HG02981 (cell line): ENCODE measurements around the gene CCNK.

Source experiments
- ATAC-seq: cut with Tn5 transposase; IDR thresholded peaks from one replicate; pipeline ENCODE4 v1.9.1; 2021; ENCODE audit warnings: mild to moderate bottlenecking, moderate library complexity; ENCODE audit not compliant: unreplicated experiment

Gene CCNK

DNA sequence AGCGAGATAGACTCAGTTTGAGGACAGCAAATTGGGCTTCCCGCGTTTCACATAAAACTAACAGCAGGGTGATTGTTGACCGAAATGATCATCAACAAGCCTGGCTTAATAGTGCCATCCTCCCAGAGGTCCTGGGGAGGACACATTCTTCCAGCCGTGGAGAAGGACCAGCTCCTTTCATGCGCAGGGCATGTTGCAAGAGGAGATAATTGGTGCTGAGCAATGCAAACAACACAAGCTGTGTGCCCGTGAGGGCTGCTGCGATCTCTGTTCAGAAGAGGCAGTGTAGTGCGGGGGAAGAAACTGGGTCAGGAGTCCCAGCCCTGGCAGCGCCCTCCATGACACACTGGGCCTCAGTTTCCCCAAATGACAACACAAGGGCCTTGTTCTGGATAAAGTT lies 68.5 kb downstream of the CCNK start:
- ATAC-seq: no peak

- no peak for ATAC-seq
These were observed 69.3 kb downstream of the CCNK start for GRCh38 chr14:99550387-99550992.

DNA sequence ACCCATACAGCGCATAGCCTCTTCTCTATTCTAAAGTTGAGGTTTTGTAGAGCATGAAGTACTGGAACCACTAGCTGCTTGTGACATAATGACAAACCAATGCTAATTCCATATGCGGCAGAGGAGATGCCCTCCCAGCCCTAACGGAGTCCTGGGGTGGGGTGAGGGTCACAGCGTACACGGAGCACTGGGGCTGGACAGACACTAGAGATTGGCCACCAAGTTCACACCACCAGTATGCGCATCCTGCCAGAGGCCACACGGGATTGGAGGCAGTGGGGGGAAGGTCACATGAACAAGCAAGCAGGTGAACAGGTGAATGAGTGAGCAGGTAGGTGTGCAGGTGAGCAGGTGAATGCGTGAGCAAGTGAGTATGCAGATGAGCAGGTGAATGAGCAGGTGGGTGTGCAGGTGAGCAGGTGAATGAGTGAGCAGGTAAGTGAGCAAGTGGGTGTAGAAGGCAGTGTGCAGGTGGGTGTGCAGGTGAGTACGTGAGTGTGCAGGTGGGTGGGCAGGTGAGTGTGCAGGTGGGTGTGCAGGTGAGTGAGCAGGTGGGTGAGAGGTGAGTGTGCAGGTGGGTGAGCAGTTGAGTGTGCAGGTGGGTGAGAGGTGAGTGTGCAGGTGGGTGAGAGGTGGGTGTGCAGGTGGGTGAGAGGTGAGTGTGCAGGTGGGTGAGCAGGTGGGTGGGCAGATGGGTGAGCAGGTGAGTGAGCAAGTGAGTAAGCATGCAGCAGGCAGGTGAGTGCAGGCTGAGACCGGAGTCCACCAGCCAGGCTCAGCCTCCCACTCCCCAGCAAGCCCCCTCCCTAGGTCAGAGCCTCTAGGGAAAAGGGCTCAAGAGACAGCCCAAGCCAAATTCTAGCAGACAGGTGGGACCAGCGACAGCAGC lies 70.1 kb downstream of the CCNK start:
- ATAC-seq: no peak

DNA sequence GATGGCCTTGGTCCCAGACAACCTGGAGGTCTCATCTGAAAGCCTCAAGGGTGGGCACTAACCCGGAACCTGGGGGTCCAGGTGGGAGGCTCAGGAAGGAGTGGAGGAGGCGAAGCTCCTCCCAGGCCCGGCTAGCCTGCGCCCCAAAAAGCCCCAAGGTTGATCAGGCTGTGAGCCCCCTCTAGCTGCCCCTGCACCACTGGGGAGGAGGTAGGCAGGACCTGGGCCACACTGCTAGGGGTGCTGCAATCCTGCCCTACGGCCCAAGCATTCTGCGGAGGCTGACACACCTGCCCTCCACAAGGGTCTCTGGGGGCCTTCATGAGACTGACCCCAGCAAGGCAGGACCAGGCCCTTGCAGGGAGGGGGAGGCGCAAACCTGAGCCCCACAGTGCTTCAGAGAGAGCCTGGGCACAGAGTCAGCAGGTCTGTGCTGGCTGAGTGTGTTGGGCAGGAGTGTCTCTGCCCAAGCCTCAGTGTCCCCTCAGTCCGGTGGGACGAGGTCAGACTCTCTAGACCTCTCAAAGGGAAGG lies 70.9 kb downstream of the CCNK start:
- ATAC-seq: no peak

GRCh38 chr14:99552572-99553216 lies 71.5 kb downstream of the CCNK start:
- no peak for ATAC-seq

DNA sequence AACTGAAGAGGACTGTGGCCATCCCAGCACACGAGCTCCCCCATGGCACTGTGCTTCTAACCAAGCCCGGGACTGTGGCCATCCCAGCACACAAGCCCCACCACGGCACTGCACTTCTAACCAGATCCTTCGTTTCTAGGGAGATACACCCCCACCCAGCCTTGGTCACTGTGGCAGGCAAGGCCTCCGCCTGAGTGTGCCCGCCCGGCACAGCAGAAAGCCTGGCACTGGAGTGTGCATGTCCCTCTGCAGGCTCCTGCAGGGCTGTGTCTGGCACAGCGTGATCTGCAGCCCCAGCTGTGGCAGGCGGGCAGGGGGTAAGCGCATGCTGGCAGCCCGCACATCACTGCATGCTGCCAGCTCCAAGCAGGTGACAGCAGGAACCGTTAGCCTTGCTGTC lies 73.0 kb downstream of the CCNK start:
- no peak for ATAC-seq

DNA sequence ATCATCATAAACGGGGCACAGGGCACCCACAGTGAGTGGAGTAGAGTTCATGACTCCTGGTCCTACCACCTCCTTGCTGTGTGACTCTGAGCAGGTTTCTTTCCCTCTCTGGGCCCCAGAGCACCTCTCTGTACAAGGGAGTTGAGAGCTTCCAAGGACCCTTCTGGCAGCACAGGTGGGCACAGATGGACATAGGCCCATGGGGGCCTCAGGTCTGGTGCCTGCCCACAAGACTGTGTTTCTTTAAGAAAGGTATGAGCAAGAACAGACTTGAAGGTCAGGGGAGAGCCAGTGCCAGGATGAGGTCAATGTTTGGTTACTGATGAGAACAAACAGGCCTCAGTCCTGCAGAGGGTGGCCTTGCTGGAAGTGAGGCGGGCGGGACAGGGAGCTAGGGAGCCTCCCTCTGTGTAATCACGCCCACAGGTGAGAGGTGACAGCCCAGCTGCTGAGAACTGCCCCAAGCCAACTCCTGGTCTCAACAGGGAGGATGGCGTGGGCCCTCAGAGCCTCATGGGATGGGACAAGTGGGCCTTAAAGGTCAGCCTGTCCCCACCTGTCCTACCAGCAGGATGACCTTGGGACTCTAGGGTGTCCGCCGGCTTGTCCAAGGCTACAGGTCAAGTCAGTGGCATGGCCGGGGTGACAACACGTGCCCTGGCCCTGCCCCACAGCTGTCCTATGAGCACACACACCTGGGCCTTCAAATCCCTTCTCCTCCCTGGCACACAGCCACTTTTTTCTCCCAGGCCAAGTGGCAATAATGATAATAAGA lies 73.7 kb downstream of the CCNK start:
- ATAC-seq: no peak

GRCh38 chr14:99556134-99556791 lies 75.1 kb downstream of the CCNK start:
- ATAC-seq: no peak

DNA sequence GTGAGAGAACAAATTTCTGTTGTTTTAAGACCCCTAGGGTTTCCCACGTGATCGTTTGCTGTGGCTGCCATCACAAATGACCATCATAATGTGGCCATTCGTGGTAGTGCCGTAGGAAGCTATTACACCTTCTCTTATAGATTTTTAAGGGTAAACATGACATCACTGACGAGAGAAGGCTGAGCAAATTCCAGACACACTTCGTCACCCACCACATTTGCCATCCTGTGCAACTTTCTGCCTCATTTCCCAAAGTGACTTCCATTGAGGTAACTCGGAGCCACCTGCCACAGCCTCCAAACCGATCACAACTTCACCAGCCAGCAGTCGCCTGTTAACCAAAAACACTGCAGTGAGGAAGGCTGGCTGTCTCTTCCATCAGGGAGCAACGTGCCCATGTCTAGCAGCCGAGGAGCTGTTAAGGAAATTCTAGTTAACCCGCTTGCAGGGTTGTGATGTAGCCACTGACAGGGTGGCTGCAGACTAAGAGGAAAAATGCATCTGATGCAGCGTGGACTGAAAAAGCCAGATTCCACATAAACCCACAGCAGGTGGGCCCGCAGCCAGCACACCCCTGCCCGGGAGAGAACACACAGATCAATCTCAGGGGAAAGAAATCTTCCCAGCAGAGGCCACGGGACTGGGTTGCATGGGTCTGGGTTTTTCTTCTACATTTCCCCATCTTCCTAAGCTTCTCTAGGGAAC lies 78.2 kb downstream of the CCNK start:
- no peak for ATAC-seq

- ATAC-seq: no peak
These were observed 79.2 kb downstream of the CCNK start for GRCh38 chr14:99560403-99560802.

- ATAC-seq: no peak
These were observed 79.9 kb downstream of the CCNK start for GRCh38 chr14:99560922-99561683.

DNA sequence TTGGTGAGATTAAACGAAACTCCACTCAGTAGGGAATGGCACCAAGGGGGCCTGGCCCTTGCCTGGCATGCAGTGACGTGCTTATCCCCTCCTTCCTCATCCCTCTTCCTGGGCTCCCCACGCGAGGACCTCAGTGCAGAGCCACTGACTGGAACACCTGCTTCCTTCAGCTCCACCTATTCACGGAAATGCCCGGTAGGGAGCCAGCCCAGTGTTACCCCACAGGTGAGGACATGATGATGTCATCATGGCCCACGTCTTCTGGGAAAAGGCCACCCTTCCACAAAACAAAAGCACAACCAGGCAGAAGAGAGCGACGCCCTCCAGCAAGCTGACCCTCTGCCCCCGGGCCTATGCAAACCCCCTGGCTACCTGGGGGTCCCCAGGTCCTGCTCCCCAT lies 80.7 kb downstream of the CCNK start:
- ATAC-seq: no peak
